PC-9 (cell line): ENCODE data around the gene TTC24.

ENCODE experiments used
- EZH2 ChIP-seq: fragments of 200-600 bp; sonication (generic); IDR thresholded peaks from 2 replicates; pipeline ENCODE4 v1.8.0; 2017; ENCODE audit warnings: antibody characterized with exemption, low read depth
- TF ChIP-seq, protein P1 (sequence below): fragments of 200-600 bp; sonication (generic); conservative IDR thresholded peaks from 2 replicates; pipeline ENCODE4 v1.6.1; 2017; ENCODE audit warnings: mixed run types, antibody characterized with exemption, mild to moderate bottlenecking, moderate library complexity

- TF ChIP-seq, protein P1, sequence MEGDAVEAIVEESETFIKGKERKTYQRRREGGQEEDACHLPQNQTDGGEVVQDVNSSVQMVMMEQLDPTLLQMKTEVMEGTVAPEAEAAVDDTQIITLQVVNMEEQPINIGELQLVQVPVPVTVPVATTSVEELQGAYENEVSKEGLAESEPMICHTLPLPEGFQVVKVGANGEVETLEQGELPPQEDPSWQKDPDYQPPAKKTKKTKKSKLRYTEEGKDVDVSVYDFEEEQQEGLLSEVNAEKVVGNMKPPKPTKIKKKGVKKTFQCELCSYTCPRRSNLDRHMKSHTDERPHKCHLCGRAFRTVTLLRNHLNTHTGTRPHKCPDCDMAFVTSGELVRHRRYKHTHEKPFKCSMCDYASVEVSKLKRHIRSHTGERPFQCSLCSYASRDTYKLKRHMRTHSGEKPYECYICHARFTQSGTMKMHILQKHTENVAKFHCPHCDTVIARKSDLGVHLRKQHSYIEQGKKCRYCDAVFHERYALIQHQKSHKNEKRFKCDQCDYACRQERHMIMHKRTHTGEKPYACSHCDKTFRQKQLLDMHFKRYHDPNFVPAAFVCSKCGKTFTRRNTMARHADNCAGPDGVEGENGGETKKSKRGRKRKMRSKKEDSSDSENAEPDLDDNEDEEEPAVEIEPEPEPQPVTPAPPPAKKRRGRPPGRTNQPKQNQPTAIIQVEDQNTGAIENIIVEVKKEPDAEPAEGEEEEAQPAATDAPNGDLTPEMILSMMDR, result no peak
- no peak for TF ChIP-seq EZH2
Observed at GRCh38 chr1:156598731-156599432, 19.4 kb downstream of the TTC24 start.
